ENCODE measurements around the gene SH3D21. TPM values are rescaled to one million over a fixed set of nuclear protein-coding genes. Genes with fewer than 3 reads are reported as not detected.

SH3D21 gene
- total and polyA plus RNA-seq, 2 donors (not counting 1 experiment from before 2014, with no cell fraction given): 0.49 to 1.8 TPM

GRCh38 chr1:36284061-36284460, 22.1 kb upstream of the SH3D21 start:
- Mint-ChIP-seq H3K4me1 (peaks cover 16% of the 10 kb centered on the region), H3K27me3 (no peaks in the 10 kb centered on the region), H3K9me3 (ENCODE audit: insufficient read depth) (no peaks in the 10 kb centered on the region), H3K27ac (no peak overlapping the region), H3K4me3 (no peak overlapping the region)
- ATAC-seq (ENCODE audit: low read depth) (no peak), DNase-seq (no peak)
- no peak overlapping the region for H3K9ac ChIP-seq (ENCODE audit: low read length)
- ChIA-PET POLR2A (no interaction called here), CTCF (interaction anchor here (1.1 to 2.3 kb wide), 3 partner anchors 29 to 189 kb away, joined by 3 to 19 read pairs (median 4); partner anchors contain the start of gene TRAPPC3)
- no peak overlapping the region for H3K4me3 ChIP-seq (ENCODE audit: control extremely low read depth in 1 of 5, extremely low read depth in 1 of 5, insufficient read depth in 1 of 5, low read depth in 2 of 5, low read length in 4 of 5)
- H4K20me1 ChIP-seq (ENCODE audit: control insufficient read depth, insufficient read depth, low read length, poor library complexity, severe bottlenecking): peaks cover 24% of the 10 kb centered on the region
- H3K27me3 ChIP-seq (replicated peaks in 1 of 4; ENCODE audit: control extremely low read depth in 1 of 4, control insufficient read depth in 3 of 4, insufficient read depth in 4 of 4, low read length in 3 of 4): no peaks in the 10 kb centered on the region
- H3K36me3 ChIP-seq (replicated peaks in 1 of 2; ENCODE audit: control extremely low read depth in 1 of 2, control insufficient read depth in 1 of 2, extremely low read depth in 1 of 2, insufficient read depth in 2 of 2, low read length in 1 of 2): peaks cover 22 to 63% of the 10 kb centered on the region in 2 experiments
- intact Hi-C loops (cut with micrococcal nuclease): no loop called here
- H3K27ac ChIP-seq (ENCODE audit: low read length in 2 of 2): peak overlapping the region in 1 of 2 donors; percentile 8
- H2AFZ ChIP-seq (ENCODE audit: insufficient read depth, low read depth, low read length, poor library complexity, severe bottlenecking): no peak overlapping the region
- WGBS (ENCODE audit: insufficient coverage): 100% methylated on average over 1 of the region's 1 CpG
- H3K4me1 ChIP-seq (ENCODE audit: control insufficient read depth in 2 of 2, insufficient read depth in 2 of 2, low read length in 2 of 2): no peaks in the 10 kb centered on the region
- peaks cover 46% of the 10 kb centered on the region for H3K79me2 ChIP-seq (ENCODE audit: control insufficient read depth, insufficient read depth, low read length)
- TF ChIP-seq CTCF (IDR thresholded peaks at IDR 0.05) (no peak), EZH2 (IDR thresholded peaks at IDR 0.05; ENCODE audit: borderline replicate concordance, insufficient read depth, low read depth, low read length, poor library complexity, severe bottlenecking) (no peak)
- no peak overlapping the region for H3K4me2 ChIP-seq (replicated peaks; ENCODE audit: low read depth, low read length, poor library complexity, severe bottlenecking)
- no peaks in the 10 kb centered on the region for H3K9me3 ChIP-seq (ENCODE audit: control extremely low read depth in 1 of 3, control insufficient read depth in 2 of 3, insufficient read depth in 1 of 3, low read length in 2 of 3)

GRCh38 chr1:36284517-36284916, 21.7 kb upstream of the SH3D21 start:
- TF ChIP-seq CTCF (IDR thresholded peaks at IDR 0.05) (no peak), EZH2 (IDR thresholded peaks at IDR 0.05; ENCODE audit: borderline replicate concordance, insufficient read depth, low read depth, low read length, poor library complexity, severe bottlenecking) (no peak)
- no peak for ATAC-seq (ENCODE audit: low read depth)
- Mint-ChIP-seq H3K4me3 (no peak overlapping the region), H3K27me3 (no peaks in the 10 kb centered on the region), H3K9me3 (ENCODE audit: insufficient read depth) (no peaks in the 10 kb centered on the region), H3K27ac (no peak overlapping the region), H3K4me1 (peaks cover 13% of the 10 kb centered on the region)
- Histone ChIP-seq H3K9ac (ENCODE audit: low read length) (no peak overlapping the region), H3K4me3 (ENCODE audit: control extremely low read depth in 1 of 5, extremely low read depth in 1 of 5, insufficient read depth in 1 of 5, low read depth in 2 of 5, low read length in 4 of 5) (no peak overlapping the region), H3K4me1 (ENCODE audit: control insufficient read depth in 2 of 2, insufficient read depth in 2 of 2, low read length in 2 of 2) (no peaks in the 10 kb centered on the region), H3K36me3 (replicated peaks in 1 of 2; ENCODE audit: control extremely low read depth in 1 of 2, control insufficient read depth in 1 of 2, extremely low read depth in 1 of 2, insufficient read depth in 2 of 2, low read length in 1 of 2) (peaks cover 22 to 68% of the 10 kb centered on the region in 2 experiments), H3K27me3 (replicated peaks in 1 of 4; ENCODE audit: control extremely low read depth in 1 of 4, control insufficient read depth in 3 of 4, insufficient read depth in 4 of 4, low read length in 3 of 4) (no peaks in the 10 kb centered on the region), H3K4me2 (replicated peaks; ENCODE audit: low read depth, low read length, poor library complexity, severe bottlenecking) (no peak overlapping the region), H2AFZ (ENCODE audit: insufficient read depth, low read depth, low read length, poor library complexity, severe bottlenecking) (no peak overlapping the region), H3K79me2 (ENCODE audit: control insufficient read depth, insufficient read depth, low read length) (peaks cover 46% of the 10 kb centered on the region), H4K20me1 (ENCODE audit: control insufficient read depth, insufficient read depth, low read length, poor library complexity, severe bottlenecking) (peaks cover 25% of the 10 kb centered on the region), H3K9me3 (ENCODE audit: control extremely low read depth in 1 of 3, control insufficient read depth in 2 of 3, insufficient read depth in 1 of 3, low read length in 2 of 3) (no peaks in the 10 kb centered on the region), H3K27ac (ENCODE audit: low read length in 2 of 2) (peak overlapping the region in 1 of 2 donors; percentile 8)
- ChIA-PET POLR2A (no interaction called here), CTCF (interaction anchor here (1.3 to 7.7 kb wide), 12 partner anchors 10 to 185 kb away, joined by 3 to 135 read pairs (median 8); partner anchors contain the start of genes EVA1B, MAP7D1 and TRAPPC3)
- WGBS (ENCODE audit: insufficient coverage): no CpG with 5 or more reads among the region's 1 CpG
- intact Hi-C loops (cut with micrococcal nuclease): no loop called here
- DNase-seq: no peak

Data from B cell (primary cell).